Left hindlimb (tissue), 1 donor: ENCODE results near the gene SORCS1.

Experiments
- DNase-seq: peaks from one replicate; pipeline ENCODE4 v3.0.0-alpha.2; 2018

Gene SORCS1

GRCh38 chr10:106716381-106716780 lies 448.1 kb downstream of the SORCS1 start:
- peak; percentile 36 for DNase-seq

- no peak for DNase-seq
These were observed 449.6 kb downstream of the SORCS1 start for GRCh38 chr10:106714734-106715555.

- no peak for DNase-seq
These were observed 450.7 kb downstream of the SORCS1 start for GRCh38 chr10:106713846-106714245.

GRCh38 chr10:106712988-106713387 lies 451.5 kb downstream of the SORCS1 start:
- no peak for DNase-seq

GRCh38 chr10:106711313-106711906 lies 453.1 kb downstream of the SORCS1 start:
- DNase-seq = no peak

- no peak for DNase-seq
These were observed 456.0 kb downstream of the SORCS1 start for GRCh38 chr10:106708506-106708905.

GRCh38 chr10:106707657-106708056 lies 456.8 kb downstream of the SORCS1 start:
- DNase-seq = no peak

GRCh38 chr10:106706127-106706526 lies 458.4 kb downstream of the SORCS1 start:
- DNase-seq = no peak

- peak; percentile 60 for DNase-seq
These were observed 458.8 kb downstream of the SORCS1 start for GRCh38 chr10:106705681-106706100.

- no peak for DNase-seq
These were observed 468.3 kb downstream of the SORCS1 start for GRCh38 chr10:106696239-106696638.

- DNase-seq = no peak
These were observed 469.8 kb downstream of the SORCS1 start for GRCh38 chr10:106694696-106695095.

GRCh38 chr10:106682175-106682574 lies 482.3 kb downstream of the SORCS1 start:
- no peak for DNase-seq

- DNase-seq = no peak
These were observed 484.4 kb downstream of the SORCS1 start for GRCh38 chr10:106680061-106680460.

GRCh38 chr10:106679314-106679713 lies 485.2 kb downstream of the SORCS1 start:
- DNase-seq = no peak

- DNase-seq = no peak
These were observed 491.9 kb downstream of the SORCS1 start for GRCh38 chr10:106672517-106673175.

GRCh38 chr10:106661767-106662140 lies 502.8 kb downstream of the SORCS1 start:
- no peak for DNase-seq

GRCh38 chr10:106661133-106661766 lies 503.3 kb downstream of the SORCS1 start:
- DNase-seq = no peak

- DNase-seq = no peak
These were observed 504.0 kb downstream of the SORCS1 start for GRCh38 chr10:106660550-106660949.

- no peak for DNase-seq
These were observed 508.9 kb downstream of the SORCS1 start for GRCh38 chr10:106655636-106656035.

GRCh38 chr10:106655165-106655564 lies 509.3 kb downstream of the SORCS1 start:
- no peak for DNase-seq

GRCh38 chr10:106652279-106652678 lies 512.2 kb downstream of the SORCS1 start:
- DNase-seq = no peak

- DNase-seq = no peak
These were observed 515.7 kb downstream of the SORCS1 start for GRCh38 chr10:106648534-106649481.
